HEK293T (cell line): ENCODE results near the gene CTBP1.

Experiments
- CTCF ChIA-PET: fragments of 350-600 bp; formaldehyde crosslinking; extraction: SDS; loops from one replicate; lab custom pipeline; 2021; ENCODE audit warnings: antibody characterized with exemption, inconsistent platforms; lab: Yijun Ruan, JAX
- POLR2A ChIA-PET: fragments of 350-600 bp; formaldehyde crosslinking; extraction: SDS; loops from one replicate; lab custom pipeline; 2020; ENCODE audit warnings: antibody characterized with exemption, inconsistent platforms; lab: Yijun Ruan, JAX
- DNase-seq: peaks from one replicate; pipeline ENCODE4 v3.0.0; 2012; ENCODE audit warnings: mixed read lengths; ENCODE audit errors: extremely low spot score
- ARNT ChIP-seq: fragments of 450-650 bp; IDR thresholded peaks from 2 replicates; pipeline ENCODE4 v1.6.1; 2017; ENCODE audit warnings: mild to moderate bottlenecking
- BHLHE40 ChIP-seq: fragments of 450-650 bp; IDR thresholded peaks from 2 replicates; pipeline ENCODE4 v1.6.1; 2016; ENCODE audit warnings: mild to moderate bottlenecking, moderate library complexity, borderline replicate concordance
- CTBP1 ChIP-seq: fragments of 450-650 bp; IDR thresholded peaks from 2 replicates; pipeline ENCODE4 v1.6.1; 2016; ENCODE audit warnings: borderline replicate concordance
- ELF4 ChIP-seq: fragments of 450-650 bp; IDR thresholded peaks from 2 replicates; pipeline ENCODE4 v1.6.1; 2017; ENCODE audit warnings: antibody characterized with exemption
- FOXA1 ChIP-seq: fragments of 450-650 bp; IDR thresholded peaks from 2 replicates; pipeline ENCODE4 v1.6.1; 2016; ENCODE audit warnings: mild to moderate bottlenecking
- FOXK2 ChIP-seq: fragments of 450-650 bp; IDR thresholded peaks from 2 replicates; pipeline ENCODE4 v1.6.1; 2016; ENCODE audit warnings: mild to moderate bottlenecking
- FOXM1 ChIP-seq: fragments of 450-650 bp; IDR thresholded peaks from 2 replicates; pipeline ENCODE4 v1.6.1; 2017; ENCODE audit warnings: mild to moderate bottlenecking, borderline replicate concordance
- HDGF ChIP-seq: fragments of 450-650 bp; IDR thresholded peaks from 2 replicates; pipeline ENCODE4 v1.6.1; 2017; ENCODE audit warnings: antibody characterized with exemption, borderline replicate concordance
- L3MBTL2 ChIP-seq: fragments of 450-650 bp; conservative IDR thresholded peaks from 2 replicates; pipeline ENCODE4 v1.6.1; 2016; ENCODE audit warnings: mild to moderate bottlenecking
- LEF1 ChIP-seq: fragments of 450-650 bp; IDR thresholded peaks from 2 replicates; pipeline ENCODE4 v1.6.1; 2017; ENCODE audit warnings: mild to moderate bottlenecking, borderline replicate concordance
- NFRKB ChIP-seq: fragments of 450-650 bp; IDR thresholded peaks from 2 replicates; pipeline ENCODE4 v1.6.1; 2016; ENCODE audit warnings: mild to moderate bottlenecking, moderate library complexity
- PKNOX1 ChIP-seq: fragments of 450-650 bp; IDR thresholded peaks from 2 replicates; pipeline ENCODE4 v1.6.1; 2016
- SP1 ChIP-seq: fragments of 450-650 bp; IDR thresholded peaks from 2 replicates; pipeline ENCODE4 v1.6.1; 2017
- SUZ12 ChIP-seq: fragments of 450-650 bp; IDR thresholded peaks from 2 replicates; pipeline ENCODE4 v1.6.1; 2016; ENCODE audit warnings: mild to moderate bottlenecking
- TARDBP ChIP-seq: fragments of 450-650 bp; IDR thresholded peaks from 2 replicates; pipeline ENCODE4 v1.6.1; 2016
- ZNF384 ChIP-seq: fragments of 450-650 bp; IDR thresholded peaks from 2 replicates; pipeline ENCODE4 v1.6.1; 2016

The CTBP1 gene

GRCh38 chr4:1203026-1203616 lies 45.8 kb downstream of the CTBP1 start:
- DNase-seq = no peak
- POLR2A ChIA-PET = interaction anchor here (0.8 kb wide), 1 partner anchor 44 kb away, joined by 3 read pairs; no protein-coding TSS in a partner anchor
- TF ChIP-seq LEF1 (no peak), TARDBP (no peak), FOXK2 (no peak), L3MBTL2 (no peak), PKNOX1 (no peak), SUZ12 (no peak), SP1 (no peak), ELF4 (no peak), CTBP1 (no peak), ZNF384 (no peak), HDGF (no peak), NFRKB (no peak), ARNT (no peak), BHLHE40 (no peak), FOXM1 (no peak)
- CTCF ChIA-PET = interaction anchor here (0.6 kb wide), 1 partner anchor 761 kb away, joined by 4 read pairs; no protein-coding TSS in a partner anchor

GRCh38 chr4:1202526-1203011 lies 46.4 kb downstream of the CTBP1 start:
- POLR2A ChIA-PET = interaction anchor here (0.8 kb wide), 1 partner anchor 45 kb away, joined by 3 read pairs; no protein-coding TSS in a partner anchor

GRCh38 chr4:1201851-1202525 lies 46.9 kb downstream of the CTBP1 start:
- ChIA-PET POLR2A (no interaction called here), CTCF (no interaction called here)
- TF ChIP-seq SUZ12 (no peak), PKNOX1 (no peak), SP1 (no peak), L3MBTL2 (no peak), FOXK2 (no peak), BHLHE40 (no peak), ARNT (no peak), CTBP1 (no peak), FOXA1 (no peak), LEF1 (no peak), FOXM1 (no peak)
- no peak for DNase-seq

More at GRCh38 chr4:1202526-1203011, 46.4 kb downstream of the CTBP1 start:
- TF ChIP-seq FOXK2 = no peak
- TF ChIP-seq HDGF = no peak
- no peak for TF ChIP-seq CTBP1
- TF ChIP-seq SP1 = no peak
- no peak for TF ChIP-seq NFRKB
- no peak for TF ChIP-seq TARDBP
- no peak for TF ChIP-seq FOXM1
- no peak for TF ChIP-seq ELF4
- TF ChIP-seq LEF1 = no peak
- no peak for TF ChIP-seq SUZ12
- TF ChIP-seq ZNF384 = no peak
- no peak for TF ChIP-seq FOXA1
- TF ChIP-seq ARNT = no peak
- no peak for TF ChIP-seq L3MBTL2
- DNase-seq = no peak
- CTCF ChIA-PET = no interaction called here

GRCh38 chr4:1200425-1201035 lies 48.4 kb downstream of the CTBP1 start:
- CTCF ChIA-PET = no interaction called here
- POLR2A ChIA-PET = no interaction called here
- TF ChIP-seq BHLHE40 (no peak), SUZ12 (no peak), L3MBTL2 (no peak), HDGF (no peak), NFRKB (no peak)
- DNase-seq = no peak

GRCh38 chr4:1199556-1200331 lies 49.2 kb downstream of the CTBP1 start:
- POLR2A ChIA-PET = no interaction called here
- TF ChIP-seq FOXA1 = no peak
- TF ChIP-seq L3MBTL2 = no peak
- TF ChIP-seq CTBP1 = no peak
- no peak for TF ChIP-seq NFRKB
- no peak for TF ChIP-seq ELF4
- no peak for TF ChIP-seq FOXK2
- TF ChIP-seq LEF1 = no peak
- no peak for TF ChIP-seq SUZ12
- no peak for TF ChIP-seq ZNF384
- TF ChIP-seq BHLHE40 = no peak
- TF ChIP-seq SP1 = no peak
- no peak for TF ChIP-seq PKNOX1
- no peak for TF ChIP-seq TARDBP
- no peak for TF ChIP-seq FOXM1
- no peak for TF ChIP-seq ARNT
- TF ChIP-seq HDGF = no peak
- DNase-seq = no peak
- CTCF ChIA-PET = no interaction called here
